Measurements from ENCODE around the gene ZNF106. TPM values are rescaled to one million over a fixed set of nuclear protein-coding genes. Genes with fewer than 3 reads are reported as not detected.

The ZNF106 gene
- total RNA-seq, 1 donor from 2014 or later: 38.1 TPM

DNA sequence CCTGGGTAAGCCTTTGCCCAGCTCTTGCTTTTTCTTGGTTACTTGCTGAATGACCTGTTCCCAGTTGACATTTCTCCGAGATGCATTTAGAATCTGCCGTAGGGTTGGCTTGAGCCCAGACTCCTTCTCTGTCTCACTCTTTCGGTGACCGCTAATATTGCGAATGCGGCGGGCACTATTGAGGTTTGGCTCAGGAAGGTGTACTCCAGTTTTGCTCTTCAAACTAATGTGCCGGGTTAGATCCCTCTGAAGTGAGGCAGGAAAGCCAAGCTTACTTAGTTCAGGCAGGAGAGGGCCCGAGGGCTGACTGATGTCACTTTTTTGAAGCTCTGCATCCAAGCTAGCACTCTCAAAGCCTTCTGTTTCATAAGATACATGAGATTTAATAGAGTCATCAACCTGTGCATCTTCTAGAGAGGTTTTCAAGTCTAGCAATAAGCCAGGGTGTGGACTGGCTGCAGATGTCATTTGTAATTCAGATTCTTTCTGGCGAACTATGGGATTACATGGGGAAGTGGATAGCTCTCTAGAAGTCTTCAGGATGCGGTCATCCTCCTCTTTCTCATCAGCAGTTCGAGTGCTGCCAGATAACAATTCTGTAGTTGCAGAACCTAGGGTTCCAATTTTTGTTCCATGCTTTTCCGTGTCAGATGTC is 41.0 kb downstream of the ZNF106 start:
- TF ChIP-seq POLR2A (IDR thresholded peaks at IDR 0.05) (no peak), POLR2AphosphoS5 (IDR thresholded peaks at IDR 0.05; ENCODE audit: insufficient read depth in 1 of 2, low read depth in 1 of 2) (no peak)
- TF ChIP-seq, protein P1, sequence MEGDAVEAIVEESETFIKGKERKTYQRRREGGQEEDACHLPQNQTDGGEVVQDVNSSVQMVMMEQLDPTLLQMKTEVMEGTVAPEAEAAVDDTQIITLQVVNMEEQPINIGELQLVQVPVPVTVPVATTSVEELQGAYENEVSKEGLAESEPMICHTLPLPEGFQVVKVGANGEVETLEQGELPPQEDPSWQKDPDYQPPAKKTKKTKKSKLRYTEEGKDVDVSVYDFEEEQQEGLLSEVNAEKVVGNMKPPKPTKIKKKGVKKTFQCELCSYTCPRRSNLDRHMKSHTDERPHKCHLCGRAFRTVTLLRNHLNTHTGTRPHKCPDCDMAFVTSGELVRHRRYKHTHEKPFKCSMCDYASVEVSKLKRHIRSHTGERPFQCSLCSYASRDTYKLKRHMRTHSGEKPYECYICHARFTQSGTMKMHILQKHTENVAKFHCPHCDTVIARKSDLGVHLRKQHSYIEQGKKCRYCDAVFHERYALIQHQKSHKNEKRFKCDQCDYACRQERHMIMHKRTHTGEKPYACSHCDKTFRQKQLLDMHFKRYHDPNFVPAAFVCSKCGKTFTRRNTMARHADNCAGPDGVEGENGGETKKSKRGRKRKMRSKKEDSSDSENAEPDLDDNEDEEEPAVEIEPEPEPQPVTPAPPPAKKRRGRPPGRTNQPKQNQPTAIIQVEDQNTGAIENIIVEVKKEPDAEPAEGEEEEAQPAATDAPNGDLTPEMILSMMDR (IDR thresholded peaks at IDR 0.05): no peak
- H3K9me3 ChIP-seq: no peaks in the 10 kb centered on the region
- H3K4me1 ChIP-seq: peaks cover 13% of the 10 kb centered on the region
- no peak for DNase-seq (ENCODE audit: extremely low spot score in 2 of 2)
- intact Hi-C loops (cut with DNase I): no loop called here
- no peak overlapping the region for H3K4me3 ChIP-seq
- peaks cover 0 to 47% of the 10 kb centered on the region in 2 donors for H3K36me3 ChIP-seq
- H3K27me3 ChIP-seq: no peaks in the 10 kb centered on the region
- H3K27ac ChIP-seq: no peak overlapping the region

DNA sequence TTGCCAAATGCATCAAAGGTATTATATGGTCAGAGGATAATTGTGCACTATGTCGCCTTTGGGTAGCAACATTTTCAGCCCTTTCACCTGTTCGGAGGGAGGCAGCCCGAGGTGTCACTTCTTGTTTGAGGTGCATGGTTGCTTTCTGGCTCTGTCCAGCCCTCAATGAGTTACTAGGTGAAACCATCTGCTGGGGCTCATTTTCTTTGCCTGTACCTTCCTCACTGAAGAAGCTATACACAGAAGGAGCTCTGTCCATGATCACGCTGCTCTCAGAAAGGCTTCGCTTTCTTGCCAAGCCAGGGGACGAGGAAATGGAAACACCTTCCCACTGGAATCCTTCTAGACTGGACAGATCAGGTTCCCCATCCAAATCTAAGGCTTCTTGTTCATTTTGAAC is 42.7 kb downstream of the ZNF106 start:
- Histone ChIP-seq H3K9me3 (no peaks in the 10 kb centered on the region), H3K4me1 (peaks cover 12% of the 10 kb centered on the region)
- intact Hi-C loops (cut with DNase I): no loop called here

DNA sequence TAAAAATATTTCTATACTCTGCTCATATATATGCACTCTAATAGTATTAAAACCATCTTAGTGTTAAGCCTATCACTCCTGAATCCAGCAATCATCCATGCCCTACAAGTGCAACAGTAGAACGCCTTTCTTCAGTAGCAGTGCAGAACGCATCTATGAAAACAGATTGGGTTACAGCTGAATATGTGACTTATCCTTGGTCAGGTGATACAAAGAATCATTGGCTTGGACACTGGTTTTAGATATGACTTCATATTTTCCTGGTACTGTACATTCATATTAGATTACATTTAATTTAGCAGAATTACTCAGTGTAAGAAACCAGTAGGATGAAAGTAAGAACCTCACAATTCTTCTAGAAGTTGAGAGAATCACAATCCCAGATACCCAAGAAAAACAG is 43.3 kb downstream of the ZNF106 start:
- intact Hi-C loops (cut with DNase I): no loop called here
- TF ChIP-seq POLR2AphosphoS5 (IDR thresholded peaks at IDR 0.05; ENCODE audit: insufficient read depth in 1 of 2, low read depth in 1 of 2) (no peak), POLR2A (IDR thresholded peaks at IDR 0.05) (no peak)
- TF ChIP-seq, protein P1 (IDR thresholded peaks at IDR 0.05): no peak

More for the DNA sequence above, 42.7 kb downstream of the ZNF106 start:
- no peak for DNase-seq (ENCODE audit: extremely low spot score in 2 of 2)
- H3K27ac ChIP-seq: no peak overlapping the region
- no peak for TF ChIP-seq POLR2AphosphoS5 (IDR thresholded peaks at IDR 0.05; ENCODE audit: insufficient read depth in 1 of 2, low read depth in 1 of 2)
- TF ChIP-seq POLR2A (IDR thresholded peaks at IDR 0.05): no peak
- TF ChIP-seq, protein P1 (IDR thresholded peaks at IDR 0.05): no peak
- H3K27me3 ChIP-seq: no peaks in the 10 kb centered on the region
- peaks cover 0 to 54% of the 10 kb centered on the region in 2 donors for H3K36me3 ChIP-seq
- H3K4me3 ChIP-seq: no peak overlapping the region

DNA sequence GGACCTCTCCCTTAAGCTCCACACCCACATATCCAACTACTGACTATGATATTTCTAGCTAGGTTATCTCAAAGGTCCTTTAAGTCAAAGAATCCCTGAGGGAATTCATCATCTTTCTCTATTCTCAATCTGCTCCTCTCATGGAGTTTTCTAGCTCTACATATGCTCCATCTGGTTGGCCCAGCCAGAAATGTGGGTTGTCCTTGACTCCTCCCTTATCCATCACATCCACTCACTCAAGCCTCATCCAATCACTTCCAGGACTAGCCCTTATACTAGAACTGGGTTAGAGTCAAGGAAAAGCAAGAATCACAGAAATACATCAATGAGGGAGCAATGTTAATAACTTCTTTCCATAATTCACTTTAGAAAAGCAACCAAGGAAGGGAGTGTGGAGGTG is 45.4 kb downstream of the ZNF106 start:
- DNase-seq (ENCODE audit: extremely low spot score in 2 of 2): no peak
- TF ChIP-seq POLR2AphosphoS5 (IDR thresholded peaks at IDR 0.05; ENCODE audit: insufficient read depth in 1 of 2, low read depth in 1 of 2) (no peak), POLR2A (IDR thresholded peaks at IDR 0.05) (no peak)
- TF ChIP-seq, protein P1 (IDR thresholded peaks at IDR 0.05): no peak
- peaks cover 12% of the 10 kb centered on the region for H3K4me1 ChIP-seq
- no peak overlapping the region for H3K27ac ChIP-seq
- peaks cover 0 to 48% of the 10 kb centered on the region in 2 donors for H3K36me3 ChIP-seq
- H3K27me3 ChIP-seq: no peaks in the 10 kb centered on the region
- intact Hi-C loops (cut with DNase I): no loop called here
- H3K4me3 ChIP-seq: no peak overlapping the region
- H3K9me3 ChIP-seq: no peaks in the 10 kb centered on the region

More for the DNA sequence above, 43.3 kb downstream of the ZNF106 start:
- H3K27ac ChIP-seq: no peak overlapping the region
- H3K9me3 ChIP-seq: no peaks in the 10 kb centered on the region
- no peak for DNase-seq (ENCODE audit: extremely low spot score in 2 of 2)
- peaks cover 0 to 54% of the 10 kb centered on the region in 2 donors for H3K36me3 ChIP-seq
- peaks cover 12% of the 10 kb centered on the region for H3K4me1 ChIP-seq
- no peak overlapping the region for H3K4me3 ChIP-seq
- no peaks in the 10 kb centered on the region for H3K27me3 ChIP-seq

DNA sequence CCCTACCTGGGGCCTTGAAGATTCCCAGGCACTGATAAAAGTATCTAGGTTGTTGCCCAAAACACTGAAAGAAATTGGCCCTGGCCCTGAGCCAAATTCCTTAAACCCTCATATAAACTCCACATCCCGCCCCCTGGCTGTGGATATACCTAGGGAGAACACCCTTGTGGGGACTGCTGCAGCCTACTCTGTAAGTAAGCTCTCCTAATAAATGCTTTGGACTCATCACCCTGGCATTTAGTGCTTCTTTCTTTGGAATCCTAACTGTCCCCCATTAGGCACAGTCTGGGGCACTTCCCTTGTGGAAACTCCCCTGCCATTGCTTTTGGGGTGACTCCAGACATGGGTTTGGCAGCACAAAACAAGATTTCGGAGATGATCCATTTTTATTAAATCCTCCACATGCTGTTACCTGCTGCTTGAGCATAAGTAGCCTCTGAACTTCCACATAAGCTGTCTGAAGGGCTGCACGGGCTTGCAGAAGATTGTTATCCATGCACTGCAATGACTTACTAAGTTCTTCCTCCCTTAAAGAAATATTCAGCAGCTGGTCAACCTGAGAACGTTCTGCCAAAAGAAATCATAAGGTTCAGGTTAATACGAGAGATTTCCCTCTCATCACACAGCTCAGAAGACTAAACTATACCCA is 46.4 kb downstream of the ZNF106 start:
- TF ChIP-seq, protein P1 (IDR thresholded peaks at IDR 0.05): no peak
- no peak for TF ChIP-seq POLR2AphosphoS5 (IDR thresholded peaks at IDR 0.05; ENCODE audit: insufficient read depth in 1 of 2, low read depth in 1 of 2)
- TF ChIP-seq POLR2A (IDR thresholded peaks at IDR 0.05): no peak
- Histone ChIP-seq H3K4me3 (no peak overlapping the region), H3K27me3 (no peaks in the 10 kb centered on the region), H3K4me1 (peaks cover 6% of the 10 kb centered on the region), H3K9me3 (no peaks in the 10 kb centered on the region), H3K36me3 (peaks cover 0 to 52% of the 10 kb centered on the region in 2 donors), H3K27ac (no peak overlapping the region)
- intact Hi-C loops (cut with DNase I): no loop called here
- DNase-seq (ENCODE audit: extremely low spot score in 2 of 2): no peak

All from vagina (tissue), 2 donors.